ENCODE results near the gene NFIX.

NFIX gene

DNA sequence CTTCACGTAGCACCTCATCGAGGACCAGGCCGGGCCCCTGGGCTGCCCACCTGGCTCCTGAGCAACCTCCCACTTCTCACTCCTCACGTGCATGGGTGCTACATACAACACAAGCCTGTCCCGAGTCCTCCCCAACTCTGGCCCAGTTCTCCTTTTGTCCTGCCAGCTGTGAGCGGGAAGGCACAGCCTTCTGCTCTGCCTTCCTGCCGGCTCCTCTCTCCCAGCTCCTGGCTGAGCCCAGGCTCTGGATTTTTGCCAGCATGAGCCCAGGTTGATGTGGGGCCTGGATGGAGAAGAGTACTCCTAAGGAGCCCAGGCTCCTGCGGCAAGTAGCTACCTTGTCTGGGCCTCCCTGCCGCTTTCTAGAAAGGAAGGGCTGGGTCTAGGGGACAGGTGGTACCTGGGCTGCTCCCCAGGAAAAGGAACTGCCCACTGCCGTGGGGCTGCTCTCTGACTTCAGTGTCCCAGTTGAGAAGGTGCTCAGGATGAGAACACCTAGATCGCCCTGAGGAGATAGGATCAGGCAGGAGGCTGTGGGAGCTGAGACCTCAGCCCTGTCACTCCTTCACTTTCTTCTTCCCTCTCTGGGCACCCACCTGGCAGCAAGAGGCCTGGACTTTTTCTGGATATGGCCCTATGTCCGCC lies 83.7 kb downstream of the NFIX start:
- DNase-seq = no peak

DNA sequence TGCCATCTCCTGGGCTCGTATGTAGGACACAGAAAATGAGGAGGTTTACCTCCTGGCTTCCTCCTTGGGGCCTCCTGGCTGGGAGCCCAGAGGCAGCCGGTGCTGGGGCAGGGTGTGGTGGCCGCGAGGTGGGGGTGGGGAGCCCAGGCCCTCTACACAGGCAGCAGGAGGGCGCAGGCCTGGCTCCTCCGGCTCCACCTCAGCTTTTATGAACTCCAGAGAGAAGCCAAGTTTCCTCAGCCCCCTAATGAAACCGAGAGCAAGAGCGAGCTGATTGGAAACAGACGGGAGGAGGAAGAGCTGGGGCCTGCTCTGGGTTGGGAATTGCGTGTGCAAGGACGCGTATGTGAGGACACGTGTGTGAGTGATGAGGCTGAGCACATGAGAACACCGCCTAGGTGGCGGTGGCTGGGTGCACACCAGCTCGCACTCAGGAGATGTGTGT lies 84.3 kb downstream of the NFIX start:
- peak; percentile 61 for DNase-seq

DNA sequence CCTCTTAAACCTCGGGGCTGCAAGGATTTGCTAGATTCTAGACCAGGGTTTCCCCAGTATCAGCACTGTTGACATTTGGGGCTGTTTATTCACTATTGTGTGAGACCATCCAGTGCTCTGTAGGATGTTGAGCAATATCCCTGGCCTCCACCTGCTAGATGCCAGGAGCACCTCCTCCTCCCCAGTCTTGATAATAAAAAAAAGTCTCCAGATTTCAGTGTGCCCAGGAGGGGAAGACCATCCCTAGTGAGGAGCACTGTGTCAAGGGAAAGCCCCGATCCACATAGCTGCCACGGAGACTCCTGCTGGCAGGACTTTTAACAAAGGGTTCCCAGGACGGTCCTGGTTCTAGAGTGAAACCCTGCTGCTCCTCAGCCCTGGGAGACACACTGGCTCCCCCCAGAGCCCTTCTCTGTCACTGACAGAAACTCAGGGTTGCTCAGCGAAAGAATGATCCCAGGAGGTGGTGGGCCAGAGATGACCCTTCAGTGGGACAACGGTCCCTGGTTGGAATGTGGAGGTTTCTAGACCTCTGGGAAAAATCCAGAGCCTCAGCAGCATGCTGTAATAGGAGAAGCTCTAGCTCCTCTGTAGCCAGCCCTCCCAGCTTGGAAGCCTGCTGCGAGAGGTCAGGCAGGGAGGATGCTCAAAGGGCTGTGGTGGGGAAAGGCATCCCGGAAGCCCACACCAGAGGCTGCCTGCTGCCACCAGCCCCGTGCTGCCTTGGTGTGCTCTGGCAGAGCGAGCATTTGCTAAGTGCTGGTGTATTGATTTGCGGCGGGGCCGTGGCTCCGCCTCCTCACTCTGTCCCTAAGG lies 87.1 kb downstream of the NFIX start:
- peak; percentile 60 for DNase-seq

DNA sequence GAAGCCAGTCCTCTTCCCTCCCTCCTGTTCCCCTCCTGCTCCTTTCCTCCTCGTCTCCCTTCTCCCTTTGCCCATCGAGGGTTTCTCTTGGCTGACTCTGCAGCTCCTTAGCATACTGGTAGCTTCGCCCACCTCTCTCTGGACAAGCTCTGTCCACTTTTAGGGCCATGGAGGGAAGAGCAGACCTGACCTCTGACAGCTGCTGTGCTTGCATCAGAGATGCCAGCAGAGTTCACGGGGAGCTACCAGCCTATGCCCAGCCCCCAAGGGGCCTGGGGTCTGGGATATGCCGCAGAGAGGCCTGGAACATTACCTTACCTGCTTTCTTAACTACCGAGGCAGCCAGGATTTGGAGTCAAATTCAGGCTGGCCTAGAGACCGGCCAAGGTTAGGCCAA lies 87.7 kb downstream of the NFIX start:
- DNase-seq = no peak

DNA sequence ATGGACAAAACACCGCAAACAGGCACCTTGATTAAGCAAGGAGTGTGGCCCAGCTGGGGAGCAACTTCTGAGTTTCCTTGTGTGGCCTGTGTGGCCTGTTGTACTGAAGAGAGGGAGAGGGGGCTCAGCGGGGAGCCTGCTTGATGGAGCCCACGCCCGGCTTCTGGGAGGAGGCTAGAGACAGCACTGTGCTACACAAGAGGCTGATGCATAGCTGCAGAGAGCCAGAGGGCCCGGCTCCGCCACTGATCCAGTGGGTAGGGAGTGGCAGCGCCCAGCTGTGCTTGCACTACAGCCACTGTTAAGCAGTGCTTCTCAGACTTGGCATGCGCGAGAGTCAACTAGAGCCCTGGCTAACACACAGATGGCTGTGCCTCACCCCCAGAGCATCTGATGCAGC lies 88.4 kb downstream of the NFIX start:
- no peak for DNase-seq

DNA sequence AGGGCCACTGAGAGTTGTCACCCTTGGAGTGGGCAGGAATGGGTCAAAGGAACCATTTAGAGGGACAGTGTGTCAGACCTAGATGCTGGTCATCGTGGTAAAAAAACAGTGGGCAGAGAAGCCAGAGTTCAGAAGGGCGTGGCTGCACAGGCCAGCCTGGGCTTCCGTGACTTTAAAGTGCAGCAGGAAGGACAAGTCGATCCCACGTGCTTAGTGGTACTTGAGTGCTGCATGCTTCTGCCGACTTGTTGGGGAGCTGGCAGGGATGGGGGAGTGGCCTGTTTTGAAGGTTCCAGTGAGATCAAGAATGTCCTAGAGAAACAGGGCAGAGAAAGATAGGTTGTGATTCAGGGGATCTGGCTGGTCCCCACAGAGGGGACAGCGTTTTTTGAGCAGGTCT lies 90.4 kb downstream of the NFIX start:
- no peak for DNase-seq

DNA sequence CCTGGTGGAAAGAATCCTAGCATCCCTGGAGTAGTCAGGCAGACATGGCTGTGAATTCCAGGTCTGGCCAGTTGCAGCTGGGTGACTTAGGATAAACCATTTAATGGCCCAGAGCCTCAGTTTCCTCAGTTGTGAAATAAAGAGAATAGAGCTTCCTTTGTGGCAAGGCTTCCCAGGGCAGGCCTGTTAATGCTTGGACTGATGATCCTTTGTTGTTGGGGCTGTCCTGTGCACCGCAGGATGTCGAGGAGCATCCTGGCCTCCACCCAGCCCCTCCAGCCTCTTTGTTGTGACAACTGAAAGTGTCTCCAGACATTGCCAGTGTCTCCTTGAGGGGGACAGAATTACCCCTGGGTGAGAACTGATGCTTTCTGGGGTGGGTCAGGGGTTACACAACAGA lies 91.1 kb downstream of the NFIX start:
- no peak for DNase-seq

DNA sequence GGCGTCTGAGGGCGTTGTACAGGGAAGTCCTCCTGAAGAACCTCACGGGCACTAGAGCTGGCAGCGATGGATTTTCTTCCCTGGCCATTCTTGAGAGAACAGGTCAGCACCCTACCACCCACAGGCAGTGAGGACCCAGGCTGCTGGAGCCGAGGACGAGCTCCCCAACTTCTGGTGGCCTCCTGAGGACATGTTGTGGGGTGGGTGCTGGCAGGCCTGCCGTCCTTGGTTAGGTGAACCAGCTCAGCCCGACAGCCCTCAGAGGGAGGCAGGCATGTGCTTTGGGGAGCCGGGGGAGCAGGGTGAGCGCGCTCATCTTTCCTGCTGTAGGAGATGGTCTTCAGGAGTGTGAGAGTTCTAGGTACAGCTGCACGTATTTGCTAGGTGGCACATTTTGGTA lies 92.0 kb downstream of the NFIX start:
- DNase-seq = no peak

DNA sequence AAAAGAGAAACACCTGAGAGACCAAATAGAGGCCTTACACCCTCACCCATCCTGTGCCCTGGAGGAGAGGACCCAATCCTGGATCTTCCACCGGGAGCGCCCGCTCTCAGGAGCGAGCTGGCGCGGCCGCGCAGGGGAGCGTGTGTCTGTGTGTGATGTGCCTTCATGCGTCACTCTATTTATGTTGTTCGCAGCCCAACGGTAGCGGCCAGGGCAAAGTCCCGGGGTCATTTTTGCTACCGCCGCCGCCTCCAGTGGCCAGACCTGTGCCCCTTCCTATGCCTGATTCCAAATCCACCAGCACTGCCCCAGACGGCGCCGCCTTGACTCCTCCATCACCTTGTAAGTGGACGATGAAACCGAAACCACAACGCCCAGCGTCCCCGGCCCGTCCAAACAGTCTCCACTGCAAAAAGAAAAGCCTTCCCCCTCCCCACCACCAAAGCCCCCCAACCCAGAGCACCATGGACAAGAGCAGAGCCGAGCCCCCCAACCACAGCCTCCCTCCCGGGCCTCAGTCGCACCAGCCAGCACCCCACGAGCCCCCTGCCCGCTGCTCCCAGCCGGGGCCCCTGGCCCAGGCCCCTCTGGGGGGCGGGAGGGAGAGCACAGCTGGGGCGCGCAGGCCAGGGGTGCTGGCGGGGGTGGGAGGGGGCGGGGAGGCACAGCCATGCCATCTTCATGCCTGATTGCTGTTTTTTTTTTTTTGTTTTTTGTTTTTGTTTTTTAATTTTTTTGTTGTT lies 92.7 kb downstream of the NFIX start:
- DNase-seq = no peak

DNA sequence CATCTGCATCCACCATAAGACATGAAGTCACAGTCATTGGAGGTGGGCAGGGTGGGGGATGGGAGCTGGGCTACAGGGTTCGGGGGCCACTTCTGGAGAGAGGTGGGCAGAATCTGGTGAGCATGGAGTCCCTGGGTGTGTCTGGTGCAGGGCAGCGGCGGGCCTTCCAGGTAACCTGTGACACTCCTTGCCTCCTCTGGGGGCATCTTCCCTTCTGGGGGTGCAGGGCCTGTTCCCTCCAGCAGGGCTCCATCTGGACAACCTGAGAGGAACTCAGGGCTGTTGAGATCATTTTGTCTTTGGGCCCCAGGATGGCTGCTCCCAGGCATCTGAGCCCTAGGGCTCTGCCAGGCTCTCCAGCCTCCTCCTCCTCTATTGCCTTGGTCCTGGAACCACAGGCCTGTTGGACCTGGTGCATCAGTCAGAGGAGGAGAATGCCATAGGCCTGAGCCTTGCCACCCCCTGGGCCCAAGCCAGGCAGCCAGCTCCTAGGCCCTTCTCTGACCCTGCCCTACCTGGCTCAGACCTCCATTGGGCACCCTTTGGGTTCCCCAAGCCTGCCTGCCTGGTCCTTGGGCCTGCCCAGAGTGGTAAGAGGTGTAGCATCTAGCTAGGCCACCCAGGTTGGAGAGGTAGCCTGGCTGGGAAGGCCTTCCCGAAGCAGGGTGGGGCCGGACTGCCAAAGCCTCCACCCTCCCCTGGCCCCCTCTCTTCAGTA lies 94.0 kb downstream of the NFIX start:
- peak; percentile 10 for DNase-seq

DNA sequence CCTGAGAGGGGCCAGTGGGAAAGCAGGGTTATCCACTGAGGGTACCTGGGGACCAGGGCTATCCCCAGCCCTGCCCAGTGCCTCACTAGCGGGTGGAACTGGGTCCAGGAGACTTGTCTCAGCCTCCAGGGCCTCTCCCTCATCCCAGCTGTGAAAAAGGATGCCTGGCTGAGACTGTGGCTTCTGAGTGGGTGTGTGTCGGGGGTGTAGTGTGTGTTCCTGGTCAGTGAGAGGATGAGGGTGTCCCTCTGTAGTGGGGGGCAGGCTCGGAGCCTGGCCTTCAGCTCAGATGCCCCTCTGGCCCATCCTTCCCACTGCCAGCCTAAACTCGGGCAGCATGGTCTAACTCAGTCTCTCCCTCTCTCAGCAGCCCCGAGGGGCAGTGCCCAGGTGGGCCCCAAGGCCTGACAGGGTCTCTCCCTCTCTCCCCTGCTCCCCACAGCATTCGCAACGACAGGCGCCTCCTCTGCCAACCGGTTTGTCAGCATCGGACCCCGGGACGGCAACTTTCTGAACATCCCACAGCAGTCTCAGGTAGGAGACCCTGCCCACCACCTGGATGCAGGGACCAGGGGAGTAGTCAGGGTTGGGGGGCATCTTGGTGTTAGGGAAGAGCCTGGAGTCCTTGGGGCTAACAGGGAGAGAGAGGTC lies 94.7 kb downstream of the NFIX start:
- no peak for DNase-seq

DNA sequence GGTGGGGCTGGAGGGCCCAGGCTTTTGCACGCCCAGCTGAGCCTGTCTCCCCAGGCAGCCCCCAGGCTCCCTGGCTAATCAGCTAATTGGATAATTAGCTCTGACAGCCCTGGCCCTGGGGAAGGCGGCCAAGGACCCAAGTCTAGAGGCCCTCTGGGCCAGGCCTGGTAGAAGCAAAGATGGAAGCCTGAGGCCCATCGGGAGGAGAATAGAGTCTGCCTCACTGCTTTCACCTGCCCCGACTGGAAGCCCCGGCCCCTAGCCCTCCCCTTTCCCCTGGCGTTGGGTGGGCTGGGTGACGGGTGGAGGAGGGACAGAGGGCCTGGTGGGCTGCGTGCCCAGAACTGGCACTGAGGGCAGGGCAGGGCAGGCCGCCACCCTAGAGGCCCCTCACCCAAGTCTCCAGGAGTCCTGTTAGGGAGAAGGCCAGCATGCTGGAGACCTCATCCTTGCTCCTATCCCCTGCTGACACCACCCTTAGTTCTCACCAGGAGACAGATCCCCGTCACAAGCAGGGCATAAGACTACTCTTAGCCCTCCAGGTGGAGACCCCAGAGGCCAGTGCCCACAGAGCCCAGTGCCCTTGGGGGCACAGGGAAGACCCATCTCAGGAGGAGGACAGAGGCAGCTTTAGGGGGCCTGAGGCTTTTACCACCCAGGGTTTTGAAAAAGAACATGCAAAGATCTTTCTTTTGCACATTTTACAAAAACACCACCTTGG lies 95.4 kb downstream of the NFIX start:
- DNase-seq = peak; percentile 21

DNA sequence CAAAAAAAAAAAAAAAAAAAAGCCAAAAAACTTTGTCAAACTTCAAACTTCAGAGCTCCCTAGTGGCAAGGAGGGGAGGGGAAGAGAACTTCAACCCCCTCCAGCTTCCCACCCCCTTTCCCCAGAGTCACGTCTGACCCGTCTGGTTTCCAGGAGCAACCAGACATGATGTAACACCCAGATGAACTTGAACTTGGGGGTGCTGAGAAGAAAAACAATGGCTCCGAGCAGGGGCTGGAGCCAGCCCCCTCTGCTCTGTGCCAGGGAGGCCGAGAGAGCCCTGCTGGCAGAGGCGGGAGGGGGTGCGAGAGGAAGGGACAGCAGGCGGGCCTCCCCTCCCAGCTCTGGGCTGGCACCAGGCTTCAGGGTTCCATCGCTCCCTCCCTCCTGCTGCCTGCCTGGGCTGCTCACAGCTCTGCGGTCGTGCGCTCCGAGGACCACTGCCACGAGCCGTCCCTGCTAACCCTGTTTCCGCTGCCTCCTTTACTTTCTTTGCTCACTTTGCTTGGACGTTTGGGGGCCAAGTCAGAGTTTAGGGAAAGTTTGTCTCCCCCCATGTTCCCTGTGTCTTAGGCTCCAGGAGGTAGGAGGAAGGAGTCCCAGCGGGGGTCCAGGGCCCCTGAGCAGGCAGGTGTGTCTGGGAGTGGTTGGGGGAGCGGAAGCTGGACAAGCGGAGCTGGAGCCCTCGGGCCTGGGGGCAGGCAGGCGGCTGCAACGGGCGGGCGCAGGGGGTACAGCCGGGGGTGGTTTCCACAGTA lies 96.3 kb downstream of the NFIX start:
- DNase-seq = no peak

DNA sequence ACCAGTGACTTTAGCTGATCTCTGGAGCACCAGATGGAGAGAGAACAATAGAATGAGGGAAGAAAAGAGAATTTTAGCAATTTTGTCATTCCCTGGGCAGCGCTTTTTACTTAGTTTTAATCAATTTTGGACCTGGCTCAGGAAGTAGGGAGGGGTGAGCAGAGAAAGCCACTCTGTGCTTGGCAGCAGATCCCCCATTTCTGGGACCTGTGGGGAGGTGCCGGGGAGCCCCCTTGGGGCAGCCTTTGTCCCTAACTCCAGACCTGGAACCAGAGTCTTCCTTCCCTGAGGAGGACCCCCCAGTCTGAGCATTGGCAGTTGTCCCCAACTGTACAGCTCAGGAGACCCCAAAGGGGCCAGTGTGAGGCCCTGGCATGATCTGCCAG lies 96.9 kb downstream of the NFIX start:
- no peak for DNase-seq

DNA sequence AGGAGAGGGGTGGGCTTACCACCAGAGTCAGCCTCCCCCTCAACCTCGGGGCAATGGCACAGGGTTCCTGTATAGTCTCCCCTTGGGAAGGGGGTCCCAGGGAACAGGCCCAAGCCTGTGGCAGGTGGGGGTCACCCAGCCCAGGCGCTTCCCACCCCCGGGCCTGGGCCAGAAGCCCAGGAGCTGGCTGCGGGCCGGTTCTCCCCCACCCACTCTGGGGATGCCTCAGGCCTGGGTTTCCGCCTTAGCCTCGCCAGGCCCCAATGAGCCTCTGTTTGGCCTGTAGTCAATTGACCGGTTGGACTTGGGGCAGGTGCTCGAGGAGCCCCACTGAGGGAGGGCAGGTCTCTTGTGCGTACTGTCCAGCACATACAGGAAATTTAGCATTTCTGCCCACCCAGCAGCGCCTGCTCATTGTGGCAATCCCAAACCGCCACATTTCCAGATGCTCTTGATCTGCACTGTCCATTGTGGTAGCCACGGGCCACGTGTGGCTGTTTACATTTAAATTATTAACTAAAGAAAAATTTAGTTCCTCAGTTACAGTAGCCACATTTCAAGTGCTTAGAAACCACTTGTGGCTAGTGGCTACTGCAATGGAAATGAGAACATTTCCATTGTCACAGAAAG lies 97.4 kb downstream of the NFIX start:
- DNase-seq = no peak

DNA sequence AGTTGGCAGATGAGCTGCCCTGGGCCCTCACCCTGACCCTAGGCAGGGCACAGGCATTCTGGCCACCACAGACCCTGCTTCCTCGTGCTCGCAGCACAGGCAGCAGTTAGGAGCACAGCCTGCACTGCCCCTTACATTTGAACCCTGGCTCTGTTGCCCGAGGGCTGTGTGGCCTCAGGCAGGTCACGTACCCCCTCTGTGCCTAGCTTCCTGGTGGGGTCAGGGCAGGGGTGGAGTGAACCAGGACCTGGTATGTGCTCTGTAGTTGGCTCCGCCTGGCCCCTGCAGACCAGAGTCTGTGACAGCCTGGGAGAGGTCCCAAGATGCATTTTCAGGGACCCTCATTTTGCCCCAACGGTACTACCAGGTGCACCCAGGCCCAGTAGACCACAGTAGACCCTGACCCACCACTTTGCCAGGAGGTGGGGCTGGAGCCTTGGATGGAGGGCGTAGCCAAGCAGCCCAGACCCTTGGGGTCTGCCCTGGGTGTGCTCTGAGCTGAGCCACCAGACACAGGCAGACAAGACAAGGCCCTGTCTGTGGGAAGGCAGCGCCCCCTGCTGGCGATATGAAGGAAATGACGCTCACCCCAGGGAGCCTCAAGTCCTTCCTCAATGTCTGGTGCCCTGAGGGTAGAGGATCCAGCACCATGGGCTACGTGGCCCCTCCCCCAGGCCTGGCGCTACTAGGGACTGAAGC lies 98.3 kb downstream of the NFIX start:
- DNase-seq = peak; percentile 69

DNA sequence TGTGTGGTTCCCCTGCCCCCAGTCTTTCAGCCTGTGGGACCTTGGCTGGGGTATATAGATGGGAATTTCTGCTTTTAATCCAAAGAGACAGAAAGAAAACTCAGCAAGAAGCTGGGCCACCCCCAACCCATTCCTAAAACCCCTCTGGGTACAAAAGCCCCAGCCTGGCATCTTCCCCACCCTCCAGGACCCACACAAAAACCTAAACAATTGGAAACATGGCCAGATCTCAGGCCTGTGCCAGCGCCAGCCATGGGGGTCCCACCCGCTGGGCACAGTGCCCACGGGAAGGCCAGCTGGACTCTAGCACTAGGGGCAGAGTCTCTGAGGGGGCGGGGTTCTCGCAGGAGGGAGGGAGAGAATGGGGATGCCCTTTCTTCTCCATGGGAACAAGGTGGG lies 98.8 kb downstream of the NFIX start:
- DNase-seq = no peak

DNA sequence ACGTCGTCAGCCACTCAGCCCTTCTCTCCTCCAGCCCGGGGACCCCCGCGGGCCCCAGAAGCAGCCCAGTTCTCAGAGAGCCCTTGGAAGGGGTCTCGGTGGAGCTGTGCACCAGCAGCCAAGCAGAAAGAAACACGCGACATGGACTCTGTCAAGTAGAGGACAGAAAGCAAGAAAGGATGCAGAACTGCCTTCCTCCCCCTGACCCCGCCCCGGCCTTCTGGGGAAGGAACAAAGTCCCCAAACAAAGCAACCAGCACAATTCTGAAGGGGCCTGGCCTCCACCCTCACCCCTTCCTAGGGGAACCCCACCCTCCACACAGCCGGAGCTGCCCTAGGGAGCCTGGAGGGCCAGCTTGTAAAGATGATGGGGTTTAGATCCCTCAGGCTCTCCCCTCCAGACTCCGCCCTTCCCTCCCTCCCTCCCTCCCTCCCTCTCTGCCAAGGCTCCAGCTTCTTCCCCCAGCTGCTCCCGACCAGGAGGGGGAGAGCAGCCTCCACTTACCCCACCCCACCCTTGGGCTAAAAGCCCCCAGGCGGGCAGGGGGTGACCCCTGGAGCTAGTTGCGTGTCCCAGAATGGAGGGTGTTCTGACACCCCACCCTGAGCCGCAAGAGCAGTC lies 99.6 kb downstream of the NFIX start:
- DNase-seq = no peak

DNA sequence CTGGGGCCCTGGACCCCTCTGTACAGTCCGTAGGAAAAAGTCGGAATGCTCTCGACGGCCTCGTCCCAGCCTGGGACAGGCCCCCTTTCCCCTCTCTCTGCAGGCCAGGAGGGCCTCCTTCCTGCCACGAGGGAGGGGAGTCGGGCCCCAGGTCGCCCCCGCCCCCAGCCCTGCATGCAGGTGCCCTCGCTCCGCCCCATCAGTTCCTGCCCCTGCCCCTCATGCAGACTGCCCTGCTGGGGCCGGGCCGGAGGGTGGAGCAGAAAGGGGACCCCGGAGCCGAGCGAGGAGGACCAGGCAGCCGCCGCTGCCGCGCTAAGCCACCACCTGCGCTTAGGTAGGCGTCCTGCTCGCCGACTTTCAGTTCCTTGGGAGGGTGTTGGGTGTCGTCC lies 100.1 kb downstream of the NFIX start:
- DNase-seq = no peak
